IPS DF 19.7 (cell line): ENCODE results near the gene MBOAT2.
"Not testable (repeated sequence)": the region's sequence is repeated elsewhere in the genome, so short reads cannot be mapped to it uniquely, and the experiment has no call there.

Experiments
- DNase-seq: peaks from one replicate; pipeline ENCODE4 v3.0.0-alpha.2; 2013; ENCODE audit warnings: low read depth, low spot score

The MBOAT2 gene

GRCh38 chr2:8957628-8958027 is 45.9 kb downstream of the MBOAT2 start:
- no peak for DNase-seq

GRCh38 chr2:8956774-8957173 is 46.7 kb downstream of the MBOAT2 start:
- no peak for DNase-seq

- DNase-seq: no peak
Observed at GRCh38 chr2:8954990-8955389, 48.5 kb downstream of the MBOAT2 start.

- DNase-seq: no peak
Observed at GRCh38 chr2:8953525-8953924, 50.0 kb downstream of the MBOAT2 start.

- no peak for DNase-seq
Observed at GRCh38 chr2:8939486-8940114, 63.9 kb downstream of the MBOAT2 start.

- DNase-seq: no peak
Observed at GRCh38 chr2:8938384-8938783, 65.1 kb downstream of the MBOAT2 start.

GRCh38 chr2:8935982-8936381 is 67.5 kb downstream of the MBOAT2 start:
- no peak for DNase-seq

GRCh38 chr2:8934338-8934737 is 69.1 kb downstream of the MBOAT2 start:
- no peak for DNase-seq

GRCh38 chr2:8932702-8933101 is 70.8 kb downstream of the MBOAT2 start:
- no peak for DNase-seq

GRCh38 chr2:8930185-8930584 is 73.3 kb downstream of the MBOAT2 start:
- DNase-seq: not testable (repeated sequence)

GRCh38 chr2:8929128-8929527 is 74.4 kb downstream of the MBOAT2 start:
- no peak for DNase-seq

- no peak for DNase-seq
Observed at GRCh38 chr2:8927510-8928455, 75.7 kb downstream of the MBOAT2 start.

- DNase-seq: no peak
Observed at GRCh38 chr2:8926356-8926755, 77.1 kb downstream of the MBOAT2 start.

GRCh38 chr2:8925411-8925810 is 78.1 kb downstream of the MBOAT2 start:
- DNase-seq: no peak

- DNase-seq: no peak
Observed at GRCh38 chr2:8923183-8923582, 80.3 kb downstream of the MBOAT2 start.

GRCh38 chr2:8922431-8922830 is 81.1 kb downstream of the MBOAT2 start:
- no peak for DNase-seq

GRCh38 chr2:8918412-8918811 is 85.1 kb downstream of the MBOAT2 start:
- DNase-seq: no peak

- DNase-seq: no peak
Observed at GRCh38 chr2:8915941-8916340, 87.5 kb downstream of the MBOAT2 start.

GRCh38 chr2:8913767-8914166 is 89.7 kb downstream of the MBOAT2 start:
- not testable (repeated sequence) for DNase-seq

- no peak for DNase-seq
Observed at GRCh38 chr2:8907764-8908288, 95.7 kb downstream of the MBOAT2 start.

GRCh38 chr2:8903924-8904323 is 99.6 kb downstream of the MBOAT2 start:
- not testable (repeated sequence) for DNase-seq

GRCh38 chr2:8902757-8903156 is 100.7 kb downstream of the MBOAT2 start:
- DNase-seq: not testable (repeated sequence)

GRCh38 chr2:8897206-8897605 is 106.3 kb downstream of the MBOAT2 start:
- DNase-seq: not testable (repeated sequence)
